ENCODE results near the gene CLEC18C.
"Not testable (repeated sequence)": the region's sequence is repeated elsewhere in the genome, so short reads cannot be mapped to it uniquely, and the experiment has no call there.

The CLEC18C gene
- total RNA-seq = 0 to 1.2 (median 0.04) reads per million in 17 experiments

DNA sequence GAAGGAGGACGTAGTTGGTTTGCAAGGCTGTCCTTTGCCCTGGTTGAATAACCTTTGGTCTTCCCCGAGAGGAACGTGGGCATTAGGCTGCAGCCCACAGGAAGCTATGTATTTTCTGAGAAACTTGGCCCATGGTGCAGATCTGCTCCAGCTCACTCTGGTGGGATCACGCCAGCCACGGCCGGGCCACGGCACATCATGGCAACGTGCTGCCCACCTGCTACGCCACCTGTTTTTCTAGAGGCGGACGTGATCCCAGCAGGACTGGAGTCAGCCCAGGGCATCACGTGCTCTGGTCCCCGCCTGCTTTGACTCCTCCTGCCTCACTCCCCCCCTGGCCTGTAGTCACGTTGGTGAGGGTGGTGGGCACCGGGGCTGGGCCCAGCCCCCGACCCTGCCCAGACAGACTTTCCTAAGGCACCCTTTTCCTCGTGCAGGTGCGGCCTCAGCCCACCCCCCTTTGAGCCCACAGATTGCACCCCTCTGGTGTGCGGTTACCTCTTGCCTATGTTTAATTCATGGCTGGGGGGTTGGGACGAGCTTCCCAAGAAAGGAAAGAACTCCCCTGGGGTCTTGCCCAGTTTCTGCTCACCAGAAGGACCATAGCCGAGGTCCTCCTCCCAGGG is at the start of gene CLEC18C:
Gene CLEC18C (plus strand): TSS at position 576 of the 626 bp plus-strand sequence. CDS start 492 bp downstream, outside the sequence.
- DNase-seq = not testable (repeated sequence)

DNA sequence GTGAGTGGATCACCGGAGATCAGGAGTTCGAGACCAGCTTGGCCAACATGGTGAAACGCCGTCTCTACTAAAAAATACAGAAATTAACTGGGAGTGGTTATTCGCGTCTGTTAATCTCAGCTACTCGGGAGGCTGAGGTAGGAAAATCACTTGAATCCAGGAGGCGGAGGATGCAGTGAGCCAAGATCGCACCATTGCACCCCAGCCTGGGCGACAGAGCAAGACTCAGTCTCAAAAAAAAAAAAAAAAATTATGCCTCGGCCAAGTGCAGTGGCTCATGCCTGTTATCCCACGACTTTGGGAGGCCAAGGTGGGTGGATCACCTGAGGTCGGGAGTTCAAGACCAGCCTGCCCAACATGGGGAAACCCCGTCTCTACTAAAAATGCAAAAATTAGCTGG is 49.8 kb upstream of the CLEC18C start:
- not testable (repeated sequence) for DNase-seq

DNA sequence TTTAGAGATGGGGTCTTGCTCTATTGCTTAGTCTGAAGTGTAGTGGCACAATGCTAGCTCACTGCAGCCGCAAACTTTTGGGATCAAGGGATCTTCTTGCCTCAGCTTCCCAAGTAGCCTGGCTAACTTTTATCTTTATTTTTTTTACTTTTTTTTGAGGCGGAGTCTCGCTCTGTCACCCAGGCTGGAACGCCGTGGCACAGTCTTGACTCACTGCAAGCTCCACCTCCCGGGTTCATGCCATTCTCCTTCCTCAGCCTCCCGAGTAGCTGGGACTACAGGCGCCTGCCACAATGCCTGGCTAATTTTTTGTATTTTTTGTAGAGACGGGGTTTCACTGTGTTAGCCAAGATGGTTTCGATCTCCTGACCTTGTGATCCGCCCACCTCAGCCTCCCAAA is 47.4 kb upstream of the CLEC18C start:
- not testable (repeated sequence) for DNase-seq

DNA sequence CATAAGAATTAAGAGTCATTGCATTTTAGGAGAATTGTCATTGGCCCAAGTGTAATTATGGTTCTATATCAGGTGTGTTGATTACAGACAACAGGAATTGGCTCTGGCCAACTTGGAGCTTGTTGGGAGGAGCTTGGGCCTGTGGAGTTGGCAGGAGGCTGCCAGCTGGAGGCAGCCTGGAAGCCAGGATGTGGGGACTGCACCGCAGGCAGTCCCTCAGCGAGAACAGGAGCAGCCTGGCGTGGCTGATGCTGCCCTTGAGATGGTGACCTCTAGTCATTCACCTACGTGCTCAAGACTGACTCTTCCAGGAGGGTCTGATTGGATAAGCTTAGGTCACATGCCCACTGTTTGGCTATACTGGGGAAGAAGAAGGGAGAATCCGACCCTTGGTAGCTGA is 45.9 kb upstream of the CLEC18C start:
- not testable (repeated sequence) for DNase-seq

DNA sequence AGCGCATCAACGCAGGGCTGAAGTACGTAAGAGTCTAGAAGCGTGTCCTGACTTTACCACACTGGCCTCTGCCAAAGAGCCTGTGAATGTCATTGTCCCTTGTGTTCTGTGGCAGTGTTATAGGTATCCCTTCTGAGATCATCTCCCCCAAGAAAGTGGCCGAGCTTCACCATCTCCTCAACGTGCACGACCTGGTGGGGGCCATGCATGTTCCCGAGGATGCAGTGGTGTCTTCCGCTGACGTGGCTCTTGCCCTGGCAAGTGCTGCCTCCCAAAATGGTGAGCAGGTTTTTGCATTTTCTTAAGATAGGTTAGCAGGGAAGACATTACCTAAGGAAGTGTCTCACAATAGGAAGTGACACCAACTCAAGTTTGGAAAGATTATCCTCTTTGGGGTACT is 44.7 kb upstream of the CLEC18C start:
- DNase-seq = not testable (repeated sequence)

- not testable (repeated sequence) for DNase-seq
Observed at GRCh38 chr16:70135796-70136195, 37.8 kb upstream of the CLEC18C start.

- DNase-seq = not testable (repeated sequence)
Observed at GRCh38 chr16:70136595-70136994, 37.0 kb upstream of the CLEC18C start.

DNA sequence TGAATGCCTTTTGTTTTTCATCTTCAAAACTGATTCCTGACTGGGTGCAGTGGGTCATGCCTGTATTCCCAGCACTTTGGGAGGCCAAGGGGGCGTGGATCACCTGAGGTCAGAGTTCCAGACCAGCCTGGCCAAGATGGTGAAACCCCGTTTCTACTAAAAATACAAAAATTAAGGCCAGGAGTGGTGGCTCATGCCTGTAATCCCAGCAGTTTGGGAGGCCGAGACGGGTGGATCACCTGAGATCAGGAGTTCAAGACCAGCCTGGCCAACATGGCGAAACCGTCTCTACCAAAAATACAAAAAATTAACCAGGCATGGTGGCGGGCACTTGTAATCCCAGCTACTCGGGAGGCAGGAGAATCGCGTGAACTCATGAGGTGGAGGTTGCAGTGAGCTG is 30.8 kb upstream of the CLEC18C start:
- not testable (repeated sequence) for DNase-seq

GRCh38 chr16:70143231-70143895 is 30.2 kb upstream of the CLEC18C start:
- not testable (repeated sequence) for DNase-seq

DNA sequence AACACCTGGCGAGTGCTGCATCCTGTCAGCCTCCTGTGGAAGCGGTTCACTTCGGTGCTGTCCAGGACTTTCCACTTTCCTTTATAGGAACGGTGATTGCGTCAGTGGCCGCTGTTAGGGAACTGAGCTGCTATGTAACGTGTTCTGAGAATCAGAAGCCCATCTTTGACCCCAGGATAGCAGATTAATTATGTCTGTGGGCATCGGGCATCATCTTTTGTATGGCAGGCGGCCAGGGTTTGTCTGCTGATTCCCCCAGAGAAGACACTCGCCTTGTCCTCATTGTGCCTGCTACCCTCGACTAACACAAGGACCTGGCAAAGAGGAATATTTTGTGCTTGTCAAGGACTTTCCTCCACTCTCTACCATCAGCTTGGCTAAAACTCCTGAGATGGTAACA is 25.7 kb upstream of the CLEC18C start:
- DNase-seq = not testable (repeated sequence)

- not testable (repeated sequence) for DNase-seq
Observed at GRCh38 chr16:70148453-70148852, 25.1 kb upstream of the CLEC18C start.

DNA sequence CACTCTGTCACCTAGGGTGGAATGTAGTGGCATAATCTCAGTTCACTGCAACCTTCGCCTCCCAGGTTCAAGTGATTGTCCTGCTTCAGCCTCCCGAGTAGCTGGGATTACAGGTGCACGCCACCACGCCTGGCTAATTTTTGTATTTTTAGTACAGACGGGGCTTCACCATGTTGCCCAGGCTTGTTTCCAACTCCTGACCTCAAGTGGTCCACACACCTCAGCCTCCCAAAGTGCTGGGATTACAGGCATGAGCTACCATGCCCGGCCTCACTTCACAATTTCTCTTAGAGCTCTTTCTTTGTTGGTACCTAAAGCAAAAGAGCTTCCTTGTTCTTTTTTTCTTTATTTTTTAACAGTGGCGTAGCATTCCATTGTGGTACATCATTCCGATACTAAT is 24.3 kb upstream of the CLEC18C start:
- DNase-seq = not testable (repeated sequence)

DNA sequence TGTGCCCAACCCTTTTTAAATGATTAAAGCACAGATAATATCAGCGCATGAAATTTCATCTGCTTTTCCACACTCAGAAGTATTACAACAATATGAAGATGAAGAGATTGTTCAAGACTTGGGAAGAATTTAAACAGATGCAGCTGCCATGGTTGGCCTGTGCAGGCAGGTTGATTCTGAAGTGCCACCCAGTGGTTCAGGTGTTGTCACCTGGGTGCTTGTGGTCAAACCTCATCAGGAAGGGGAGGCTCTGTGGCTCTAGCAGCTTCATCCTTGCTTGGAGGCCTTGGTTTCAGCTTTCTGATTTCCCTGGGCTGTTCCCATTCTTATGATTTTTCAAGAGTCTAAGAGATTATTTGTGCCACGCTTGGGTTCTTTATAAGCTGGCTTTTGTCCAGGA is 22.2 kb upstream of the CLEC18C start:
- no peak for DNase-seq

DNA sequence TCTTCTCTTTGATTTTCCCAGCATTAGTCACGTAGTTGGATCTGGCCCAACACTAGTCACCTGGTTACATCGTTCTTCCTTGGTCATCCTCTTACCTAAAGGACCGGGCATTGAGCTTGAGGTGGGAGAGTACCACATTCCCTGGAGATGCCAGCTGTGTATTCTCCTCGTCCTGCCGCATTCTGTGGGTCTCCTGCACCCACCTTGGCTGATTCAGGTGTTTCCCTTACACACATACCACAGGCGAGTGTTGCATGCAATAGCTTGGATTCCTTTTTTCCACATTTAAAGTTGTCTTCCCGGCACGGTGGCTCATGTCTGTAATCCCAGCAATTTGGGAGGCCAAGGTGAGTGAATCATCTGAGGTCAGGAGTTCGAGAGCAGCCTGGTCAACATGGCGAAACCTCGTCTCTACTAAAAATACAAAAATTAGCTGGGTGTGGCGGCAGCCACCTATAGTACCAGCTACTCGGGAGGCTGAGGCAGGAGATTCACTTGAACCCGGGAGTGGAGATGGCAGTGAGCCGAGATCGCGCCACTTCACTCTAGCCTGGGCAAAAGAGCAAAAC is 21.6 kb upstream of the CLEC18C start:
- no peak for DNase-seq

GRCh38 chr16:70152578-70153302 is 20.8 kb upstream of the CLEC18C start:
- DNase-seq = no peak

DNA sequence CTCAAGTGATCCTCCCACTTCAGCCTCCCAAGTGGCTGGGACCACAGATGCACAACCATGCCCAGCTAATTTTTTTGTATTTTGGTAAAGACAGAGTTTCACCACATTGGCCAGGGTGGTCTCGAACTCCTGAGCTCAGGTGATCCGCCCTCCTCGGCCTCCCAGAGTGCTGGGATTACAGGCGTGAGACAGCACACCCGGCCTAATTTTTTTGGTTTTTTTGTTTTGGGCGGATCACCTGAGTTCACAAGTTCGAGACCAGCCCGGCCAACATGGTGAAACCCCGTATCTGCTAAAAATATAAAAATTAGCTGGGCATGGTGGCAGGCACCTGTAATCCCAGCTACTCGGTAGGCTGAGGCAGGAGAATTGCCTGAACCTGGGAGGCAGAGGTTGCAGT is 18.9 kb upstream of the CLEC18C start:
- not testable (repeated sequence) for DNase-seq

DNA sequence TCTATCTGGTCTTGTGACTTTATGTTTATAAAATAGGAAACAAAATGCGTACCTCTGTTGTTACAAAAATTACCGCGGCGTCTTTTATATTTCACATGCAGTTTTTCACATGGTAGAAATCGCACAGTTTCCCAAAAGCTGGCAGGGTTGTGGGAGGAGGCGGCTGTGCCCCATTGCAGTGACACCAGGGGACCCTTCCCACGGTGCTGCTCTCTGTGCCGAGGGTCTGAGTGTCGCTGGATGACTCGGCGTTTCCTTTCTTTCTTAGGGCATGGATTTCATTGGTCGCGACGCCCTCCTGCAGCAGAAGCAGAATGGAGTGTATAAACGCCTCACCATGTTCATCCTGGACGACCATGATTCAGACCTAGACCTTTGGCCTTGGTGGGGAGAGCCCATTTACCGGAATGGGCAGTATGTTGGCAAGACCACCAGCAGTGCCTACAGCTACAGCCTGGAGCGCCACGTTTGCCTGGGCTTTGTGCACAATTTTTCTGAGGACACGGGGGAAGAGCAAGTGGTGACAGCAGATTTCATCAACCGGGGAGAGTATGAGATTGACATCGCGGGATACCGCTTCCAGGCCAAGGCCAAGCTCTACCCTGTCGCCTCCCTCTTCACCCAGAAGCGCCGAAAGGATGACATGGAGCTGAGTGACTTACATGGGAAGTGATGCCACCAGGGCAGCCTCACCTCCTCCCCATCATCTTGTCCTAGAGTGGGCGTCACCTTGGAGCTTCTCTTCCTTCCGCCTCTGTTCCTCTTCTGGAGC is 17.2 kb upstream of the CLEC18C start:
- no peak for DNase-seq

DNA sequence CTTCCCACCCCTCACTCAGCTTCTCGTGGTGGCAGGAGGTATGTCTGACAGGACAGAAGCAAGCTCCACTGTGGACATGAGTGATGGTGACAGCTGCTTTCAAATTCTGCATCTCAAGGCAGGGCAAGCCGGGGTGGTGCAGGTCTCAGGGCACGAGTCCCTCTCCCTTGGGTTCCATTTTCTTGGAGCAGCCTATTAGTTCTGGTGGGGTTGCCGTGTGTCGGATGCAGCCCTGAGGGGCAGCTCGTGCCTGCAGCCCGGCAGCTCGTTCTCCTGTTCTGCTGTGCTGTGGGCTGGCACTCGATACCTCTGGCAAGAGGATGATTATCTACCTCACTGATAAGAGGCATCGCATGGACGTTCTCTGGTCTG is 16.5 kb upstream of the CLEC18C start:
- DNase-seq = no peak

DNA sequence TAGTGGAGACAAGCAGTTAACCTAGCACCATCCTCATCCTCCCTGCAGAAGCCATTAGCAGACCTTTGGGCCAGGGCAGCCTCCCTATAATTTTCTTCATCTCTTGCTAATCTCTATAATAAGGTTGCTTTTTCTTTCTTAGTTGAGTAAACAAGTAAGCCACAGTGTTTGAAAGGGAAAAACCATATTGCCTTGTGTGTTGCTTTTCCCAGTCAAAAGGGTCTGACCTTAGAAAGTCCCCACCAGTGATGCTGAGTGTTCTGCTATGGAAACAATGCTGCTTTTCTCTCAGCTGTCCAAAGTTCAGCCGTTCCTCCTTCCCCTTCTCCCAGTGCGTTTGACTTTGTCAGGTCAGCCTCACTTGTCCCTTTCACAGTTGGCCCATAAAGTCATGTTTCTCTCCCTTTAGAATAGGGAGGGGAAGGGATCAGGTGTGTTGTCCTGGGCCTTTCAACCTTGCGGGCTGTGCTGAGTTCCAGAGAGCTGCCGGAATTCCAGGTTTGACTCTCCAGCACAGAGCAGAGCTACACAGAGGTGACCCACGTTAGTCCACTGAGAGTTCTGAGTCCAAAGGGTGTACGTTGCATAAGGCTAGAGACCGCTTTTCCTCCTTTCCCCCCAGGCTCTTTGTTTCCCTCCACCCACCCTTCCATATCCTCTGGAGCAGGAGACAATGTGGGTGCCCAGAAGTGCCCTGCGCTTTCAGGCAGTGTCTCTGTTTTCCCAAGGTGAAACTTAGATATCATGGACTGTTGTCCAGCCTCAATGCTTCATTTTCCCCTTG is 15.9 kb upstream of the CLEC18C start:
- no peak for DNase-seq

- DNase-seq = no peak
Observed at GRCh38 chr16:70158261-70158939, 15.2 kb upstream of the CLEC18C start.

Measured in suppressor macrophage (primary cell).